Fibroblast of the conjunctiva (primary cell): ENCODE data around the gene SETD9.

Experiments used
- DNase-seq: peaks from one replicate; pipeline ENCODE4 v3.0.0-alpha.2; 2010; ENCODE audit warnings: low read depth

The SETD9 gene

DNA sequence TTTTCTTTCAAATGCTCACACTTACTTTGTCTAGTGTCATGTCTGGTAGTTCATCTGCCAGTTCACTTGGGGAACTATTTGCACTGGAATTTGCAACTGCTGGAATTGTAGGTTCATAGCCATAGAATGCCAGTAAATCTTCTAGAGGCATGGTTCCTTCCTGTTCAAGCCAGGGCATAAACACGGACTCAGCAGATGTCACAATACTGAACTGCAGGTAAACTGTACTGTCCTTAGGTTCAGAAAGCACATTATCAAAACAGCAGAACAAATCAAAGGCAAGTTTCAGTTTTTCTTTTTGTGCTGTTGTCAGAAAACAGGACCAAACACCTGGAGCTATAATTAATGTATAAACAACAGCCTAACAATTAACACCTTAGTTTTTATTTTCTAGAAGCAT lies 29.5 kb downstream of the SETD9 start:
- no peak for DNase-seq

DNA sequence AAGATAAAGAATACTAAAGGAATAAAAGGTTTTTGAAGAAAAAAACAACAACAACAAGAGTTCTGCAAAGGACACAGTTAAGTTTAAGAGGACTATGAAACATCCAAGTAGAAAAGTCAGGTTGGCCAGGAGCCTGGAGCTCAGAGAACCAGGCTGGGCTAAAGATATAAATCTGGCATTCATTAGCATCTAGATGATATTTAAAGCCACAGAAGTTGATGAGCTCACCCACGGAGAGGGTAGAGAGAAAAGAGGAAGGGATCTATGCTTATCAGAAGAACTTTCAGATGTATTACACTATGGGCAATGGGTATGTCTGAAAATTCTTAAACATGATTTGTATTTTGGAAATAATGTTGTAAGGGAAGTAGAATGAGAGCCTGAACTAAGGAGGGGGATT lies 32.6 kb downstream of the SETD9 start:
- DNase-seq = peak; percentile 57

DNA sequence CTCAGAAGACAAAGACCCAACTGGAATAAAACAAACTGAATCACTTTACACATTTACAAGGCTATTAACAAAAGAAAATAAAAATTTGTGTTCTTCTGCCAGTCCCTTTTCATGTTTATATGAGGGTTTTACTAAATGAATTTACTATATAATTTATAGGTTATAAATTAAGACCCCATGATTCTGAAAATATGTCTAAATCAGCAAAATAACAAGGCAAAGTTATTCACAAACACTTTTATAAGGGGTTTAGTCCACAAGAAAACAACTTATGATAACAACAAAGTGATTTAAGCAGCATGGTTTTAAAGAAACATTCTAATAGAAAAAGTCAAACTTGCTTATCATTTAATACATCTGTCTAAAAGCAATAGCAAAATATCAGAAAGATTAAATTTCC lies 37.7 kb downstream of the SETD9 start:
- no peak for DNase-seq

DNA sequence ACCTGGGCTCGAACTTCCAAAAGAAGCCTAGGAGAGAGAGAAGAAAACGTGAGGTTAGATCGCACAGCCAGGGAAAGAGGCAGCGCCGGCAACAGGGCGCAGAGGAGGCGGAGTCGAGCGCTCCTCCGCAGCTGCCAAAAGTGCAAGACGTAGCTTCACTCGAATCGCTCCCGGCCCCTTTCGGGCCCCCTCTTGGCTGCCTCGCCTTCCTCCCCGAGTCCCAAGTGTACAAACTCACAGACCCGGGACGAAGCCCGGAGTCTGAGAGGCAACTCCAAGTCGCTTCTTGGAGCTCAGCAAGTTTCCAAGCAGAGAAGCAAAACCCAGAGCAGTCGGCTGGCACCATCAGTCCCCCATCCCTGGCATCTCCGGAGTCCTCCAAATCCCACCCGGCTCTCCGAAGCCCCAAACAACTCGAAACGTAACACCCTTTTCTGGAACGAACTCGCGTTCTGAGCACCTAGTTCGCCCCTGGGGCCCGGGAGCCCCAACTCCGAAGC lies 41.3 kb downstream of the SETD9 start:
- DNase-seq = peak; percentile 67

DNA sequence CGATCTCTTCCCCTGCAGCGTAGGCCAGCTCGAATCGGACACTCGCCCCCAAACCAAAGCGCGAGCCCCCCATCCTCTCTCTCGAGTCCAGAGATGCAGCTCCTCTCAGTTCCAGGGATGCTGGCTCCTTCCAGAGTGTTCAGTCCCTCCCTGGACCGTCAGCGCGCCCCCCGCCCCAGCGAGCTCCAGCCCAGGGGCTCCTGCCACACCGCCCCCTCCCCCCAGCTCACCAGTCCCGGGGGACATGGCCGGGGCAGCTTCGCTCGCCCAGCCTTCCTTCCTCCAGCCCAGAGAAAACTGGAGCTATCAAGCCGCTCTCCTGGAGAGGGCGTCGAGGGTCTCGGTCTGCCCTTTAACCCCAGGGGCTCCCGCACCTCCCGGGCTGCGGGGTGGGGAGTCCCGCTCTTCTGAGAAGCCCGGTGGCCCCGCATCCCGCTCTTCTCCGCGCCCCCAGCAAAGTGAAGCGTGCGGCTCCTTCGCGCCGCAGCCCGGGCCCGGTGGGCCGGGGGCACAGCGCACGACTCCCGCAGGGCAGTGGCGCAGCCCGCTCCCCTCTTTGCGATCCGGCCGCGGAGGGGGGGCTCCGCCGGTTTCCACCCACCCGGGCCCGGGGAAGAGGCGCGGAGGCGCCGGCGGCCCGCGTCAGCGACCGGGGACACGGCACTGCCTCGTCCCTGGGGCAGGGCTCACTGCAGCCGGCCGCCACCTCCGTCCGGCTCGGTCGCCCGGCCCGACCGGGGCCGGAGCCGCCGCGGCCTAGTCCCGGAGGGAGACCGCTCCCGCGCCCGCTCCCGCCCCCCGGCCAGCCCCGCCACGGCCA lies 41.9 kb downstream of the SETD9 start:
- DNase-seq = no peak

DNA sequence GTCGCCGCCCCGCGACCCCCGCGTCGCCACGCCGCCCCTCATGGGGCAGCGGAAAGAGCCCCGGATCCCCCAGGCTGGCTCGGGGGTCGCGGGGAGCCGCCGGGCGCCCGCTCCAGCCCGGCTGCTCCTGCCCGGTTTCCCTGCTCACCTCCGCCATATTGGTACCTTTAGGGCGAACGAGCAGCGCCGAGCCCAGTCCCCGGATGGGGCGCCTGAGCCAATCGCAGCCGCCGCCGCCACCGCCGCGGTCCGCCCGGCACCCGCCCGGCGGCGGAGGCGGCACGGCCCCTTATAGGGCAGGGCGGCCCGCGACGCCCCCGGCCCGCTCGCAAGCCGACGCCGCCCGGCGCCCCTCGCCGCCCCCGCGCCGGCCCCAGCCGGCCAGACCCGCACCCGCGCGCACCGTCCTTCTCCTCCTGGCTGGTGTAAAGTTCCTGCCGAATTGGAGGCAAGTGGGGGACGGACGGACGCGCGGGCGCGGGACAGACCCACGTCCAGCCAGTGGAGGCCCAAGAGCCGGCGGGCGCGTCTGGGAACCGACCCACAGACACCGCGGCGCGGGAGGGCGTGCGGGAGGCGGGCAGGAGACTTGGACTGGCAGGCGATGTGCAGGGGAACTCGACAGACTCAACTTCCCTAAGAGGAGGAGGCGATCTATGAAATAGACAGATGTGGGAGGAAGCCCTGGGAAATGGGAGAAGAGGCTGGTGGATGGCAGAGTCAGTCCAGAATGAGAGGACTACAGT lies 42.7 kb downstream of the SETD9 start, which contains the start of gene MIER3:
TSS of gene MIER3 (minus strand) at position 178 of the 746 bp plus-strand sequence. CDS start at position 157, 21 bp downstream.
- DNase-seq = peak; percentile 33

DNA sequence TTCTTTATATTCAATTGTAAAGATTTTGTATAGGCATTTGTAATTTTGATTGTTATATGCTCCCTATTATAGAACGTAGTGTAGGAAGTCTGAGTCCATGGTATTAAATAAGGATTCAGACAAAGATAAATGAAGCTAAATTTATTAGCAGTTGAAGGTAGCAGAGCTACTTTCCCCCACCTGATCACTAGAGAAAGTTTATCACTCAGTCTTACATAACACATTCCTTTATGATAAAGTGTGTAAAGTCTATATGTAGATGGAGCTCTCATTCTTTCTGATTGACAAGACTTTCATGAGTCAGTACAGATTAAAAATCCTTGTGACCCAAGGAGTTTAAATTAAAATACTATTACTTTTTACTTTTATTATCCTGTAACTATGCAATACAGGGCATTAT lies 44.9 kb downstream of the SETD9 start:
- DNase-seq = no peak

DNA sequence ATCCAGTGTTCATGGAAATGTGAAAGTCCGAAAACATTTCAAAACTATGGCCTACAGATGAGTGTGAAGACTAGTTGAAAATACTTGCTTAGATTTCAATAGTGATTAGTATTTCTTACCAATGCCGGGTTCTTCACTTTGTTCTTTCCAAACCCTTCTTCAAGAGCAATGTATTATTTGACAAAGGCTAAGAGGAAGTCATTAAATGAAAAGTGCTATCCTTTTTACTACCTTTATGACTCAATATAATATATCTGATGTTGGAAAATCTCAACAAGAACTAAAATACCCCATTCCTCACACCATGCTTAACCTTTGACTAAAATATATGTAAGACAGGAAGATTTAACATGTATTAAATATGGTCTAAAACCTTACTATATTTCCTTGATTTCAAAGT lies 49.2 kb downstream of the SETD9 start:
- DNase-seq = no peak

DNA sequence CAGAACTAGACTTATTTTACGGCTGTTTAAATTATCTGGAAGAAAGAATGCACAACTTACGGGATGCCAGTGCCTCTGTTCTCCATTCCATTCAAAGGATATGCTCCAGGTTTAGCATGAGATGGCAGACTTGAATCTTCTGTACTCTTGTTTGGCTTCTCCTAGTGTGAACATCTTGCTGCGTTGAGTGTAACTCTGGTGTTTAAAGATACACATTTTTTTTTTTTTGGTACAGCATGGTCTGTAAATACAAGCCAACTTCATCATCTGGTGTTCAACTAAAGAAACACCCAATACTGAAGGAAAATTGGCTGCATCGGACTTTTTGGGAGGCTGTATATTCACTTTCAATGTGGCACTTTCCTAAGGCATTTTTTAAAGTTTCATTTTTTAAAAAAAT lies 49.9 kb downstream of the SETD9 start:
- DNase-seq = no peak

DNA sequence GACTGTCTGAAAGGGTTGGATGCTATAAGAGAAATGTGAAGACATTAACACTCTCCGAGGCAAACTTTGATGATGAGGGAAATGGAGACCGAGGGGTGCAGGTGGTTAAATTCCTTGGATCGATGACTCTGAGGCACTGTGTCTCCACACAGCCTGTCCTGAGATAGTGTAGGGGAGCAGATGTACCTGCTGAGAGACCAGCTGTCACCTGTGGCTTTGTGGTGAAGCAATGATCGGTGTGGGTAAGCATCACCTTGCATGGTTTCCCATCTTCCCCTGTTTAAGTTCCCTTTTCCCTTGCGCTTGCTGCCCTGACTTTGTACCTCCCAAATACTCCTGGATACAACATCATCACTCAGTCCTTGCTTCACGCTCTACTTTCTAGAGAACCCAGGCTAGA lies 52.4 kb downstream of the SETD9 start:
- DNase-seq = no peak

DNA sequence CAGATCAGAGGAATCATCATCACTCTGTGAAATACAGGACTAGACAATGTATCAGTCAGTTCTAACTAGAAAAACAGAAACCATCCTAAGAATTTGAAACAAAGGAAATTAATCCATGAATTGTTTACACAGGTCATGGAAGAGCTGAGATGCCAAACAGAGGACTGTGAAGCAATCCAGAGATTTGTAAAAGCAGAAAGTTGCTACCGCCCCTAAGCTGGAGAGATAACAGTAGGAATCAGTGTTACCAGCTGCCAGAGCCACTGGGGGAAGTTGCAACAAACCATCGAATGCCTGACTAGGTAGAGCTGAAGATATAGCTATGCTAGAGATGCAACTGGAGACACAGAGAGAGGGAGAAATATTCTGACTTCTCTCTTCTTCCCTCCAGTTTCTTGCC lies 52.9 kb downstream of the SETD9 start:
- DNase-seq = no peak

DNA sequence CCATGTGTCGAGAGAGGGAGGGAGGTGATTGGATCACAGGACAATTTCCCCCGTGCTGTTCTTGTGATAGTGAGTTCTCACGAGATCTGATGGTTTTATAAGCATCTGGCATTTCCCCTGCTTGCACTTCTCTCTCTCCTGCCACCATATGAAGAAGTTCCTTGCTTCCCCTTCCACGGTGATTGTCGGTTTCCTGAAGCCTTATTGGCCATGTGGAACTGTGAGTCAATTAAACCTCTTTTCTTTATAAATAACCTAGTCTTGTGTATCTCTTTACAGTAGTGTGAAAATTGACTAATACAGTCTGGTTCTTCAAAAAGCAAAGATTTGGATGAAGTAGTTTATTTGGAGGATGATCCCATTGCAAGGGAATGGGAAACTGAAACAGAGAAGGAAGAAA lies 53.9 kb downstream of the SETD9 start:
- DNase-seq = no peak

DNA sequence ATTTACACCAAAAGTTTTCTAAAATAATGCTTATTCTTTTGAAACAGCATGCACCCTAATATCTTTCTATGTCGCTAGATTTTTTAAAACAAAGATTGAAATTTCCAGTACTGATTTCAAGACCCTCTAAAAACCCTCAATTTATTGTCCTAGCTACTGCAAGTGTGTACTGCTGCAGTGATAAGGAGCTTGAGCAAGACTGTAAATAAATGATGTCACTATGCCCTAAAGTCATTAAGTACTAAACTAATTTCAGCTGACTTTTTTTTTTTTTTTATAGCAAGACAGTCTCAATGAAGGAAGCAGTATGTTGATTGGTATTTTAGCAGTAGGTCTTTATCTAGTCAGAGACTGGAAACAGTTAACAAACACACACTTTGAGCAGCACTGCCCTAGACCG lies 54.8 kb downstream of the SETD9 start:
- DNase-seq = no peak
